ENCODE results near the gene SRD5A3. TPM values are rescaled to one million over a fixed set of nuclear protein-coding genes. Genes with fewer than 3 reads are reported as not detected.
"Not testable (repeated sequence)": the region's sequence is repeated elsewhere in the genome, so short reads cannot be mapped to it uniquely, and the experiment has no call there.

The SRD5A3 gene
- total RNA-seq, 2 experiments from 2014 or later: 12.9 to 15.9 TPM

DNA sequence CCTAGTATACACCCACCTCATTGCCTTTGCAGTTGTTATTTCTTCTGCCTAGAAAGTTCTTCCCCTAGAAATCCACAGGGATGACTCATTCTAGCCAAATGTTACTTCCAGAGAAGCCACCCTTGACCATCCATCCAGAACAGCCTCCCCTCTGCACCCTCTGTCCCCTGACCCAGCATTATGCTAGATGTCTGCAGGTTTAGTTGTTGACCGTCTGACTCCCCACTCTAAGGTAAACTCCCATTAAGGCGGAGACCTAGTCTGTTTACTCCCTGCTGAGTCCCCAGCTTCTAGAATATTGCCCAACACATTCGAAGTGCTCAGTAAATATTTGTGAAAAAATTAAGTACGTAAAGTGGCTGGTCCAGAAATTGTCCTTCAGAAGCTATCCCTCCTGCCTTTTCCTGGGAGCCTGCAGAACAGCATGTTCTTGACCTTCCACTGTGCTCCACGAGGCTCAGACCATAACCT lies 11.0 kb downstream of the SRD5A3 start:
- H3K9me3 Mint-ChIP-seq: no peaks in the 10 kb centered on the region
- no peaks in the 10 kb centered on the region for H3K27me3 Mint-ChIP-seq
- intact Hi-C loops (cut with micrococcal nuclease): no loop called here
- ChIA-PET POLR2A (interaction anchor here (0.7 kb wide), 1 partner anchor 1344 kb away, joined by 3 read pairs; no protein-coding TSS in a partner anchor), CTCF (no interaction called here)
- no peak for ATAC-seq
- peaks cover 14% of the 10 kb centered on the region for H3K4me1 Mint-ChIP-seq (ENCODE audit: low read depth)
- TF ChIP-seq, protein P1, sequence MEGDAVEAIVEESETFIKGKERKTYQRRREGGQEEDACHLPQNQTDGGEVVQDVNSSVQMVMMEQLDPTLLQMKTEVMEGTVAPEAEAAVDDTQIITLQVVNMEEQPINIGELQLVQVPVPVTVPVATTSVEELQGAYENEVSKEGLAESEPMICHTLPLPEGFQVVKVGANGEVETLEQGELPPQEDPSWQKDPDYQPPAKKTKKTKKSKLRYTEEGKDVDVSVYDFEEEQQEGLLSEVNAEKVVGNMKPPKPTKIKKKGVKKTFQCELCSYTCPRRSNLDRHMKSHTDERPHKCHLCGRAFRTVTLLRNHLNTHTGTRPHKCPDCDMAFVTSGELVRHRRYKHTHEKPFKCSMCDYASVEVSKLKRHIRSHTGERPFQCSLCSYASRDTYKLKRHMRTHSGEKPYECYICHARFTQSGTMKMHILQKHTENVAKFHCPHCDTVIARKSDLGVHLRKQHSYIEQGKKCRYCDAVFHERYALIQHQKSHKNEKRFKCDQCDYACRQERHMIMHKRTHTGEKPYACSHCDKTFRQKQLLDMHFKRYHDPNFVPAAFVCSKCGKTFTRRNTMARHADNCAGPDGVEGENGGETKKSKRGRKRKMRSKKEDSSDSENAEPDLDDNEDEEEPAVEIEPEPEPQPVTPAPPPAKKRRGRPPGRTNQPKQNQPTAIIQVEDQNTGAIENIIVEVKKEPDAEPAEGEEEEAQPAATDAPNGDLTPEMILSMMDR (IDR thresholded peaks at IDR 0.05): no peak
- peaks cover 25% of the 10 kb centered on the region for H3K36me3 Mint-ChIP-seq (ENCODE audit: low read depth)
- DNase-seq: no peak
- H3K27ac Mint-ChIP-seq: no peak overlapping the region
- H3K4me3 Mint-ChIP-seq: no peak overlapping the region

DNA sequence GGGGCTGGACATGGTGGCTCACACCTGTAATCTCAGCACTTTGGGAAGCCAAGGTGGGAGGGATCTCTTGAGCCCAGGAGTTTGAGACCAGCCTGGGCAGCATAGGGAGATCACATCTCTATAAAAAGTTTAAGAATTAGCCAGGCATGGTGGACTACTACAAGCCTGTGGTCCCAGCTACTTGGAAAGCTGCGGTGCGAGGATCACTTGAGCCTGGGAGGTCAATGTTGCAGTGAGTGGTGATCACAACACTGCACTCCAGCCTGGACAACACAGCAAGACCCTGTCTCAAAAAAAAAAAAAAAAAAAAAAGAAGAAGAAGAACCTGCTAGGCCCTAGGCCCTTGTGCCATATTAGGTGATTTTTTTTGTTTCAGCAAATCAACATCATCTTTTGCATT lies 12.2 kb downstream of the SRD5A3 start:
- Mint-ChIP-seq H3K36me3 (ENCODE audit: low read depth) (peaks cover 14% of the 10 kb centered on the region), H3K27ac (no peak overlapping the region), H3K4me1 (ENCODE audit: low read depth) (peaks cover 14% of the 10 kb centered on the region), H3K9me3 (no peaks in the 10 kb centered on the region), H3K4me3 (no peak overlapping the region), H3K27me3 (no peaks in the 10 kb centered on the region)
- DNase-seq: no peak
- no peak for ATAC-seq
- CTCF ChIA-PET: no interaction called here
- TF ChIP-seq, protein P1 (IDR thresholded peaks at IDR 0.05): no peak
- POLR2A ChIA-PET: no interaction called here
- intact Hi-C loops (cut with micrococcal nuclease): no loop called here

DNA sequence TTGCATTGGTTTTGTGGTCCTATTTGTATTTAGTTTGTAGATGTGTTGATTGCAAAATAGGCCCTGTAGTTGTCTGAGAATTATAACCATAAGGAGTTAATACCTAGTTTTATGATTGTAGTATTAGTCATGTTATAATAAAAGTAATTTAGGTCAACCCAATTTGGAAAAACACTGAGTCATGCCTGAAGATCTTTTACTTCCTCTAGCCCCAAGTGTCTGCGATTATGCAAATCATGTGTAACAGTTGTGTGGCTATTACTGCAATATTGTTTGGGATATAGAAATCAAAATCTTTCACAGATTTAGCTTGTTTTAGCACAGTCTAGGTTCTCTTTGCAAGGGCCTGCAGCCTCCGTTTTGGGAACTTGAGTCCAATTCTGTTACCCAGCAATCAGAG lies 12.6 kb downstream of the SRD5A3 start:
- POLR2A ChIA-PET: no interaction called here
- Mint-ChIP-seq H3K4me1 (ENCODE audit: low read depth) (peaks cover 14% of the 10 kb centered on the region), H3K4me3 (no peak overlapping the region), H3K27ac (no peak overlapping the region), H3K9me3 (no peaks in the 10 kb centered on the region), H3K36me3 (ENCODE audit: low read depth) (peaks cover 10% of the 10 kb centered on the region), H3K27me3 (no peaks in the 10 kb centered on the region)
- ATAC-seq (peak; percentile 66), DNase-seq (no peak)
- TF ChIP-seq, protein P1 (IDR thresholded peaks at IDR 0.05): no peak
- CTCF ChIA-PET: no interaction called here
- intact Hi-C loops (cut with micrococcal nuclease): no loop called here

DNA sequence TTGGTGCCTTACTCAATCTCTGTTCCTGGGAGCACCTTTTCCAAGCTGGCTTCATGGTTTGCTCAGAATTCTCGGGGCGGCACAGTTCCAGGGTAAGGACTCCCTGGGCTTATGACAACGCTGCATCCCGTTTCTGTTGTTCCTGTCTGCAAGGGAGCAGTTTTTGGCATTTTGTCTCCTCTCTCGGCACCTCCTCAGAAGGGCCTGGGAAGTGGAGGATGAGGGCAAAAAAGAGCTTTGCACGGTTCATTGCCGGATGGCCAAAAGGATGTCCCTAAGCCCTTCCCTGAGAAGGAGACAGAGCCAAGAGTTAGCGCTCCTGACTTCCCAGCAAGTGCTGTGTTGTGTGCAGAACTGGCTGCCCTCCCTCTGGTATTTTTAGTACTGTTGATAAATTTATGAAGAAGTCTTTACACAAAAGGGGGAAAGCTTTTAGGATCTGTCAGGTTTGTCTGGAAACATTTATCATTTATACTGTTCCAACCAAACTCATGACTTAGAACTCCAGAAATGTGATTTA lies 13.4 kb downstream of the SRD5A3 start:
- DNase-seq (no peak), ATAC-seq (no peak)
- ChIA-PET POLR2A (no interaction called here), CTCF (no interaction called here)
- H3K4me3 Mint-ChIP-seq: no peak overlapping the region
- H3K27me3 Mint-ChIP-seq: no peaks in the 10 kb centered on the region
- no peak overlapping the region for H3K27ac Mint-ChIP-seq
- intact Hi-C loops (cut with micrococcal nuclease): no loop called here
- peaks cover 6% of the 10 kb centered on the region for H3K36me3 Mint-ChIP-seq (ENCODE audit: low read depth)
- H3K9me3 Mint-ChIP-seq: no peaks in the 10 kb centered on the region
- H3K4me1 Mint-ChIP-seq (ENCODE audit: low read depth): peaks cover 14% of the 10 kb centered on the region
- TF ChIP-seq, protein P1 (IDR thresholded peaks at IDR 0.05): no peak

DNA sequence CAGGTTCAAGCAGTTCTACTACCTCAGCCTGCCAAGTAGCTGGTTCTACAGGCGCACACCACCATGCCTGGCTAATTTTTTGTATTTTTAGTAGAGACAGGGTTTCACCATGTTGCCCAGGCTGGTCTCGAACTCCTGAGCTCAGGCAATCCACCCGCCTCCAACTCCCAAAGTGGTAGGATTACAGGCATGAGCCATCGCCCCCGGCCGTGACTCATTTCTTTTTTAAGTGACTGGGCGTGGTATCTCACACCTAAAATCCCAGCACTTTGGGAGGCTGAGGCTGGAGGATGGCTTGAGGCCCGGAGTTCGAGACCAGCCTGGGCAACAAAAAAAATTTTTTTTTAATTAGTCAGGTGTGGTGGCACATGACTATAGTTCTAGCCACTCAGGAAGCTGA lies 16.9 kb downstream of the SRD5A3 start:
- peaks cover 14% of the 10 kb centered on the region for H3K4me1 Mint-ChIP-seq (ENCODE audit: low read depth)
- H3K27ac Mint-ChIP-seq; intact Hi-C loops (cut with micrococcal nuclease); H3K9me3 Mint-ChIP-seq; DNase-seq; H3K36me3 Mint-ChIP-seq (ENCODE audit: low read depth); H3K27me3 Mint-ChIP-seq; POLR2A ChIA-PET; ATAC-seq; H3K4me3 Mint-ChIP-seq: not testable (repeated sequence)
- CTCF ChIA-PET: interaction anchor here (1.3 to 1.4 kb wide), 2 partner anchors 9 to 13 kb away, joined by 3 to 4 read pairs; no protein-coding TSS in a partner anchor
